Endodermal cell (in vitro differentiated cells): ENCODE results near the gene TIAM2. TPM values are rescaled to one million over a fixed set of nuclear protein-coding genes. Genes with fewer than 3 reads are reported as not detected.
"Not testable (repeated sequence)": the region's sequence is repeated elsewhere in the genome, so short reads cannot be mapped to it uniquely, and the experiment has no call there.

Source experiments
- DNase-seq: peaks from one replicate; pipeline ENCODE4 v3.0.0-alpha.2; 2017
- H3K27ac ChIP-seq: 2 replicates; pipeline ENCODE4 v1.5.1; 2013; ENCODE audit warnings: mild to moderate bottlenecking, low read depth, low read length, moderate library complexity
- H3K27me3 ChIP-seq: 2 replicates; pipeline ENCODE4 v1.6.1; 2013; ENCODE audit warnings: mild to moderate bottlenecking, low read length, moderate library complexity; ENCODE audit not compliant: insufficient read depth, control insufficient read depth, poor library complexity, severe bottlenecking
- H3K36me3 ChIP-seq: 2 replicates; pipeline ENCODE4 v1.7.0; 2013; ENCODE audit warnings: mild to moderate bottlenecking, low read length, moderate library complexity; ENCODE audit not compliant: control insufficient read depth, insufficient read depth
- H3K4me1 ChIP-seq: one replicate; pipeline ENCODE4 v1.7.0; 2013; ENCODE audit warnings: low read length; ENCODE audit not compliant: control insufficient read depth, insufficient read depth
- H3K4me3 ChIP-seq: 2 replicates; pipeline ENCODE4 v1.5.1; 2013; ENCODE audit warnings: mild to moderate bottlenecking, low read length, moderate library complexity
- H3K9ac ChIP-seq: 2 replicates; pipeline ENCODE4 v1.6.1; 2013; ENCODE audit warnings: mild to moderate bottlenecking, low read length, moderate library complexity; ENCODE audit not compliant: poor library complexity, severe bottlenecking; ENCODE audit errors: extremely low read depth
- H3K9me3 ChIP-seq: 2 replicates; pipeline ENCODE4 v1.6.1; 2013; ENCODE audit warnings: mild to moderate bottlenecking, low read length, moderate library complexity; ENCODE audit not compliant: control insufficient read depth
- H3K27ac Mint-ChIP-seq: 2 replicates; pipeline ENCODE4 v1.8.0; 2020; ENCODE audit warnings: mixed read lengths
- H3K27me3 Mint-ChIP-seq: 2 replicates; pipeline ENCODE4 v1.8.0; 2021; ENCODE audit warnings: mild to moderate bottlenecking, mixed read lengths; ENCODE audit not compliant: insufficient read depth
- H3K36me3 Mint-ChIP-seq: 2 replicates; pipeline ENCODE4 v1.8.0; 2020; ENCODE audit warnings: low read depth, mixed read lengths
- H3K4me1 Mint-ChIP-seq: 2 replicates; pipeline ENCODE4 v1.8.0; 2020; ENCODE audit warnings: mixed read lengths
- H3K4me3 Mint-ChIP-seq: 2 replicates; pipeline ENCODE4 v1.8.0; 2020; ENCODE audit warnings: mild to moderate bottlenecking, moderate library complexity, mixed read lengths
- H3K9me3 Mint-ChIP-seq: 2 replicates; pipeline ENCODE4 v1.8.0; 2020; ENCODE audit warnings: mild to moderate bottlenecking, mixed read lengths
- CTCF ChIP-seq: fragments of 200-600 bp; sonication (generic); conservative IDR thresholded peaks from 2 replicates; pipeline ENCODE4 v1.5.0; 2021; ENCODE audit warnings: antibody characterized with exemption, mild to moderate bottlenecking
- WGBS, 2 experiments: methylation state at CpG; one replicate each; pipeline versions ENCODE4 v1.1.5 to v1.1.7; 2013; ENCODE audit warnings: missing lambda C conversion rate in 2 of 2, mixed read lengths in 1 of 2; ENCODE audit not compliant: insufficient coverage in 1 of 2, insufficient read length in 1 of 2; 5-methylcytosine and 5-hydroxymethylcytosine counted together
- total RNA-seq, 2 donors: library from RNA; stranded (reverse); fragmentation: NEBNext Ultra II Directional in 1 of 2; extraction: Animal tissue kit (Norgen Biotek cat#: 25700) in 1 of 2; gene quantifications; 2 replicates in 1 of 2; 3 replicates in 1 of 2; pipeline ENCODE4 v1.2.1, GENCODE V29; 2021

Gene TIAM2
- total RNA-seq, 2 donors from 2014 or later = 15.7 to 17.5 TPM

DNA sequence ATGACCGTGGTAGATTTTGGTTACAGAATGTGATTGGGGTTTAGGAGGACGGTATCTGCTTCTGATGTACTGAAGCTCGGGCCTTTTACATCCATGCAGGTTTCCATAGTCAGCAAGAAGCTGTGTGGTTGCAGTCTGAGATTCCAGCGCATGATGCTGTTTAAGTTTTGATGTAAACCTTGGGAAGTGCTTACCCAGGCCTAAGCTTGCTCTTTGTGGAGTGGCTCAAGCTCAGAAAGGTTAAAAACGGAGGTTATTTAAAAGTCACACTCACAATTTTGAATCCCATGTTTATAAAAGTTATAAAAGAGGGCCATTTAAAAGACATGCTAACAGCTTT, 121.4 kb downstream of the TIAM2 start:
- no peak for DNase-seq
- peaks cover 3% of the 10 kb centered on the region for H3K4me1 ChIP-seq
- no peak overlapping the region for H3K4me3 ChIP-seq
- H3K27ac ChIP-seq = peak overlapping the region; percentile 36
- Mint-ChIP-seq H3K27ac (no peak overlapping the region), H3K27me3 (no peaks in the 10 kb centered on the region), H3K4me3 (no peak overlapping the region), H3K4me1 (peaks cover 8% of the 10 kb centered on the region), H3K9me3 (no peaks in the 10 kb centered on the region), H3K36me3 (no peaks in the 10 kb centered on the region)
- H3K9ac ChIP-seq = no peak overlapping the region
- no peak for TF ChIP-seq CTCF
- no peaks in the 10 kb centered on the region for H3K9me3 ChIP-seq
- H3K27me3 ChIP-seq = no peaks in the 10 kb centered on the region
- WGBS, 2 experiments = 88 to 89% methylated on average over 5 of the region's 5 CpGs
- H3K36me3 ChIP-seq = no peaks in the 10 kb centered on the region

- H3K27ac Mint-ChIP-seq = no peak overlapping the region
Observed at GRCh38 chr6:155117256-155117655, 122.1 kb downstream of the TIAM2 start.

GRCh38 chr6:155117785-155118184, 122.7 kb downstream of the TIAM2 start:
- no peak overlapping the region for H3K27ac Mint-ChIP-seq
- Histone ChIP-seq H3K36me3 (no peaks in the 10 kb centered on the region), H3K4me3 (no peak overlapping the region), H3K4me1 (peaks cover 3% of the 10 kb centered on the region), H3K27me3 (no peaks in the 10 kb centered on the region), H3K9ac (no peak overlapping the region), H3K27ac (no peak overlapping the region), H3K9me3 (no peaks in the 10 kb centered on the region)
- no peak overlapping the region for H3K4me3 Mint-ChIP-seq
- H3K36me3 Mint-ChIP-seq = no peaks in the 10 kb centered on the region
- no peaks in the 10 kb centered on the region for H3K27me3 Mint-ChIP-seq
- H3K4me1 Mint-ChIP-seq = peaks cover 14% of the 10 kb centered on the region
- WGBS, 2 experiments = 90 to 94% methylated on average over 2 to 4 of the region's 5 CpGs
- DNase-seq = peak; percentile 22
- H3K9me3 Mint-ChIP-seq = no peaks in the 10 kb centered on the region
- TF ChIP-seq CTCF = no peak

More at GRCh38 chr6:155117256-155117655, 122.1 kb downstream of the TIAM2 start:
- Histone ChIP-seq H3K27ac (no peak overlapping the region), H3K9me3 (no peaks in the 10 kb centered on the region), H3K9ac (no peak overlapping the region), H3K36me3 (no peaks in the 10 kb centered on the region), H3K27me3 (no peaks in the 10 kb centered on the region), H3K4me1 (peaks cover 3% of the 10 kb centered on the region), H3K4me3 (no peak overlapping the region)
- DNase-seq = peak; percentile 16
- WGBS, 2 experiments = 94 to 100% methylated on average over 3 to 13 of the region's 13 CpGs
- no peak overlapping the region for H3K4me3 Mint-ChIP-seq
- no peak for TF ChIP-seq CTCF
- H3K27me3 Mint-ChIP-seq = no peaks in the 10 kb centered on the region
- H3K36me3 Mint-ChIP-seq = no peaks in the 10 kb centered on the region
- no peaks in the 10 kb centered on the region for H3K9me3 Mint-ChIP-seq
- peaks cover 14% of the 10 kb centered on the region for H3K4me1 Mint-ChIP-seq

DNA sequence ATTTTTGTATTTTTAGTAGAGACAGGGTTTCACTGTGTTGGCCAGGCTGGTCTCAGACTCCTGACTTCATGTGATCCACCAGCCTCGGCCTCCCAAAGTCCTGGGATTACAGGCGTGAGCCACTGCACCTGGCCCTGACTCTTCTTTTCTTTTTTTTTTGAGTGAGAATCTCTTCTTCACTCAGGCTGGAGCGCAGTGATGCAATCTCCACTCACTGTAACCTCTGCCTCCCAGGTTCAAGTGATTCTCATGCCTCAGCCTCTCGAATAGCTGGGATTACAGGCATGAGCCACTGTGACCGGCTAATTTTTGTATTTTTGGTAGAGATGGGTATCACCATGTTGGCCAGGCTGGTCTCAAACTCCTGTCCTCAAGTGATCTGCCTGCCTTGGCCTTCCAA, 124.1 kb downstream of the TIAM2 start:
- not testable (repeated sequence) for H3K4me3 Mint-ChIP-seq, H3K9me3 Mint-ChIP-seq, H3K36me3 ChIP-seq, H3K4me1 ChIP-seq, H3K27ac Mint-ChIP-seq, H3K27me3 Mint-ChIP-seq, H3K4me3 ChIP-seq, H3K9me3 ChIP-seq, H3K27me3 ChIP-seq, H3K9ac ChIP-seq, H3K36me3 Mint-ChIP-seq
- WGBS, 2 experiments = 95 to 96% methylated on average over 4 to 5 of the region's 5 CpGs
- DNase-seq = peak; percentile 30
- peaks cover 17% of the 10 kb centered on the region for H3K4me1 Mint-ChIP-seq
- H3K27ac ChIP-seq = peak overlapping the region; percentile 91
